GM13977 (cell line): ENCODE results near the gene VGLL1.

Experiments used
- DNase-seq: peaks from one replicate; pipeline ENCODE4 v3.0.0; 2012; ENCODE audit warnings: low spot score
- CTCF ChIP-seq: IDR thresholded peaks from 2 replicates; pipeline ENCODE4 v1.5.1; 2012; ENCODE audit warnings: mild to moderate bottlenecking, control low read depth; ENCODE audit not compliant: insufficient read depth; ENCODE audit errors: extremely low read depth, missing control alignments
- in situ Hi-C: fragments of 300-500 bp; cut with MboI; formaldehyde crosslinking; loops from one replicate; pipeline ENCODE4 v1.12.0; 2022; ENCODE audit warnings: low sequenced_read_pairs, low pct_unique_long_range_greater_than_20kb, mixed read lengths, inconsistent platforms; ENCODE audit not compliant: unreplicated experiment

The VGLL1 gene, protein sequence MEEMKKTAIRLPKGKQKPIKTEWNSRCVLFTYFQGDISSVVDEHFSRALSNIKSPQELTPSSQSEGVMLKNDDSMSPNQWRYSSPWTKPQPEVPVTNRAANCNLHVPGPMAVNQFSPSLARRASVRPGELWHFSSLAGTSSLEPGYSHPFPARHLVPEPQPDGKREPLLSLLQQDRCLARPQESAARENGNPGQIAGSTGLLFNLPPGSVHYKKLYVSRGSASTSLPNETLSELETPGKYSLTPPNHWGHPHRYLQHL

GRCh38 chrX:136531951-136532350, at the start of gene VGLL1:
TSS of gene VGLL1 (plus strand) at chrX:136532215. CDS start at chrX:136536021, 3,806 bp downstream.
- DNase-seq, result no peak
- no peak for TF ChIP-seq CTCF
- in situ Hi-C loops, result no loop called here

GRCh38 chrX:136487647-136488046, 44.4 kb upstream of the VGLL1 start, which contains the start of gene BRS3:
TSS of gene BRS3 (plus strand) at chrX:136487947. CDS start at chrX:136488115, 168 bp downstream.
- DNase-seq, result no peak
- in situ Hi-C loops, result no loop called here
- TF ChIP-seq CTCF, result no peak

DNA sequence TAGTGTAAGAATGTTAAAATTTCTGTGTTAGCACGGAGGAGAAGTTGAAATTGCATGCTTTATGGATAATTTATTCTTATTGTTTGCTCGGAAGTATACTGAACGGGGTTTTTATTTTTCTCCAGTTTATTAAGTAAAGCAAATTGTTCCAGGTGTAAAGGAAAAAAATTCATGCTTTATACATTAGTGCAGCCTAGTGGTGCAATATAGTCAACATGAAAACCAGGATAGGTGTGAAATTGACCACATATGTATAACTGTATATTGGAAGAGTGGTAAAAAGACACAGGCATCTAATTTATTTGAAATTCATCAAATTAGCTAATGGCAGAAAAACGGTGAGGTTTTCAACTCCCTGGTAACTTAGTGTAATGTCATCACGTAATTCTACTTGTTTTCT, 43.3 kb upstream of the VGLL1 start:
- in situ Hi-C loops, result no loop called here
- no peak for DNase-seq
- TF ChIP-seq CTCF, result no peak

- no peak for DNase-seq
- TF ChIP-seq CTCF, result no peak
- in situ Hi-C loops, result no loop called here
Measured at GRCh38 chrX:136491832-136492231, 40.2 kb upstream of the VGLL1 start.

DNA sequence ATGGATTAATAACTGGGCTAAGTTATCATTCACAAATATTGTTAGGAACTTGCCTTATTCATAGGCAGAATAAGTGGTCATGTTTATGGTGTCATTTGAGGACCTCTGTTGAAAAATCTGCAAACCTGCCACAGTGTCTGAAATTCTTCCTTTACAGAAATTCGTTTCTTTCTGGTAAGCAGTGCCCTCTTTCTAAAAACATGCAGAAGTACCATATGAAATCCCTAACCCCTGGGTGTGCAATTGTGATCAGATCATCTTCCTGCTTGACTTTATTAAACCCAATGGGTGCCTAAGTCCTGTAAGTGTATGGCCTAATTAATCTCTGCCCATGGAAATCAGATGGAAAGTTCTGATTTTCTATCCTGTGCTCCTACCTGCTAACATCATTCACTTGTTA, 39.0 kb upstream of the VGLL1 start:
- TF ChIP-seq CTCF, result no peak
- in situ Hi-C loops, result no loop called here
- DNase-seq, result no peak

DNA sequence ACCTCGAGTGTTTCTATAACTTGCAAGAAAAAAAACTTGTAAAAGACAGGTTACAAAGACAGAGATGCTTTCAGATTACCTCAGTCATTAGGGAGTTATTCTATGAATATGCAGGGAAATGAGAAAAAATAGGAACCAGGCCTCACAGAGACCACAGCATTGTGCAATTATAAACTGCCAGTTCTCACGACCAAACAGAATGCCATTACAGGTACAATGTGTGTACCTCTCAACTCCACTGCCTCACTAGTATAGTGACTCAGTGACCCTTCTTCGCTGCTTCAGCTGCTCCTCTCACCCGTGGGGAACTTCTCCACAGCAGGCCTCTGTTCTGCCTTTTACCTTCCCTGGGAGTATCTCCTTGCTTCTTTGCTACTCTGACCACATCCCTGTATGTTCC, 37.0 kb upstream of the VGLL1 start:
- in situ Hi-C loops, result no loop called here

More for the DNA sequence above, 37.0 kb upstream of the VGLL1 start:
- no peak for TF ChIP-seq CTCF
- DNase-seq, result no peak
